Astrocyte (in vitro differentiated cells and primary cell): ENCODE results near the gene HAVCR2. TPM values are rescaled to one million over a fixed set of nuclear protein-coding genes. Genes with fewer than 3 reads are reported as not detected.
"Not testable (repeated sequence)": the region's sequence is repeated elsewhere in the genome, so short reads cannot be mapped to it uniquely, and the experiment has no call there.

Experiments
- DNase-seq: peaks from one replicate; pipeline ENCODE4 v3.0.0-alpha.2; 2010; ENCODE audit warnings: low read depth
- FAIRE-seq: peaks from 2 replicates; lab custom pipeline; 2011; peaks lifted over from hg19 to GRCh38; lab: Jason Lieb, UNC
- H2AFZ ChIP-seq: 2 replicates; pipeline ENCODE4 v1.6.0; 2012; ENCODE audit warnings: low read depth, low read length, inconsistent platforms
- H3K27ac ChIP-seq: 2 replicates; pipeline ENCODE4 v1.5.1; 2011; ENCODE audit warnings: low read depth, low read length, inconsistent platforms
- H3K27me3 ChIP-seq: 2 replicates; pipeline ENCODE4 v1.6.0; 2011; ENCODE audit warnings: low read length, inconsistent platforms; ENCODE audit not compliant: insufficient read depth
- H3K36me3 ChIP-seq: 2 replicates; pipeline ENCODE4 v1.5.1; 2011; ENCODE audit warnings: low read length, inconsistent platforms; ENCODE audit not compliant: insufficient read depth
- H3K4me1 ChIP-seq: 2 replicates; pipeline ENCODE4 v1.5.1; 2011; ENCODE audit warnings: low read length, inconsistent platforms; ENCODE audit not compliant: insufficient read depth
- H3K4me2 ChIP-seq: 2 replicates; pipeline ENCODE4 v1.6.0; 2012; ENCODE audit warnings: low read length, inconsistent platforms
- H3K4me3 ChIP-seq: 2 replicates; pipeline ENCODE4 v1.5.1; 2011; ENCODE audit warnings: low read depth, mild to moderate bottlenecking, low read length, inconsistent platforms; ENCODE audit not compliant: insufficient read depth
- H3K79me2 ChIP-seq: 2 replicates; pipeline ENCODE4 v1.6.0; 2012; ENCODE audit warnings: mild to moderate bottlenecking, low read length, inconsistent platforms; ENCODE audit not compliant: insufficient read depth
- H3K9ac ChIP-seq: 2 replicates; pipeline ENCODE4 v1.6.0; 2012; ENCODE audit warnings: mild to moderate bottlenecking, low read length, inconsistent platforms
- H3K9me3 ChIP-seq: 2 replicates; pipeline ENCODE4 v1.5.1; 2012; ENCODE audit warnings: low read depth, mild to moderate bottlenecking, low read length, inconsistent platforms; ENCODE audit not compliant: insufficient read depth
- H4K20me1 ChIP-seq: 2 replicates; pipeline ENCODE4 v1.6.0; 2012; ENCODE audit warnings: low read length, inconsistent platforms; ENCODE audit not compliant: insufficient read depth
- H3K27ac Mint-ChIP-seq: one replicate; pipeline ENCODE4 v1.8.0; 2021; ENCODE audit warnings: mild to moderate bottlenecking, mixed read lengths; ENCODE audit not compliant: unreplicated experiment
- H3K27me3 Mint-ChIP-seq: one replicate; pipeline ENCODE4 v1.8.0; 2021; ENCODE audit warnings: low read depth, mixed read lengths; ENCODE audit not compliant: unreplicated experiment
- H3K36me3 Mint-ChIP-seq: one replicate; pipeline ENCODE4 v1.8.0; 2021; ENCODE audit warnings: low read depth, mixed read lengths; ENCODE audit not compliant: unreplicated experiment
- H3K4me1 Mint-ChIP-seq: one replicate; pipeline ENCODE4 v1.8.0; 2021; ENCODE audit warnings: low read depth, mixed read lengths; ENCODE audit not compliant: unreplicated experiment
- H3K4me3 Mint-ChIP-seq: one replicate; pipeline ENCODE4 v1.8.0; 2021; ENCODE audit warnings: mild to moderate bottlenecking, moderate library complexity, mixed read lengths; ENCODE audit not compliant: unreplicated experiment
- H3K9me3 Mint-ChIP-seq: one replicate; pipeline ENCODE4 v1.8.0; 2021; ENCODE audit warnings: mild to moderate bottlenecking, mixed read lengths; ENCODE audit not compliant: unreplicated experiment
- CTCF ChIP-seq: IDR thresholded peaks from 2 replicates; pipeline ENCODE4 v1.5.1; 2011; ENCODE audit warnings: low read depth, mild to moderate bottlenecking, inconsistent platforms, low read length, moderate library complexity; ENCODE audit not compliant: insufficient read depth
- EZH2 ChIP-seq: IDR thresholded peaks from 2 replicates; pipeline ENCODE4 v1.6.1; 2012; ENCODE audit warnings: mild to moderate bottlenecking, low read length, inconsistent platforms; ENCODE audit not compliant: insufficient read depth
- total RNA-seq: library from RNA; stranded (reverse); gene quantifications from 2 replicates; pipeline ENCODE4 v1.2.1, GENCODE V29; 2021

Gene HAVCR2
- total RNA-seq, 1 donor from 2014 or later, result 7.4 TPM

- Mint-ChIP-seq H3K4me1 (peaks cover 41% of the 10 kb centered on the region), H3K4me3 (no peak overlapping the region), H3K9me3 (no peaks in the 10 kb centered on the region), H3K27ac (peak overlapping the region; percentile 91), H3K27me3 (no peaks in the 10 kb centered on the region), H3K36me3 (no peaks in the 10 kb centered on the region)
- no peaks in the 10 kb centered on the region for H3K4me1 ChIP-seq
- H4K20me1 ChIP-seq, result no peaks in the 10 kb centered on the region
- no peak overlapping the region for H3K4me2 ChIP-seq
- H3K27me3 ChIP-seq, result no peaks in the 10 kb centered on the region
- DNase-seq (no peak), FAIRE-seq (no peak)
- H2AFZ ChIP-seq, result peak overlapping the region; percentile 1
- no peaks in the 10 kb centered on the region for H3K9me3 ChIP-seq
- TF ChIP-seq CTCF (no peak), EZH2 (no peak)
- H3K36me3 ChIP-seq, result no peaks in the 10 kb centered on the region
- H3K79me2 ChIP-seq, result no peaks in the 10 kb centered on the region
- H3K4me3 ChIP-seq, result no peak overlapping the region
- no peak overlapping the region for H3K27ac ChIP-seq
- no peak overlapping the region for H3K9ac ChIP-seq
Observed at GRCh38 chr5:157050050-157050449, 58.8 kb downstream of the HAVCR2 start.

DNA sequence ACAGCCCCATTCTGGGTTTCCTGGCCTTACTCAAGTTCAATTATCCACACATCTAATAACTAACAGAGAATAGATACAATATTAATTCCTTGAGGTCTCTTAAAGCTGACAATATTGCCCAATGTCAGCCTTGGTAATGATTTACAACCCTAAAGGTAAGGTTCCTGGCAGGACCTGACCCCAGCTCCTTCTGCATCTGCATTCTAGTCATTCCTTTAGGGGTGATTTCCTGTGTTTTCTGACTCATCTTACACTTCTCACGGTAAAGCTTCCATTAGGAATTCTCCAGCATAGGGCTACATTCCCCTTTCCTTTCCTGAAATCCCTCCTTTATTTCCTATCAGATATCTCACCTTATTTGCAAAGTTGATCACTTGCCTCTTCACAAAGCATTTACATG lies 59.2 kb downstream of the HAVCR2 start:
- TF ChIP-seq CTCF, result no peak
- no peak for TF ChIP-seq EZH2
- peak; percentile 16 for DNase-seq
- Histone ChIP-seq H3K27me3 (no peaks in the 10 kb centered on the region), H3K9me3 (no peaks in the 10 kb centered on the region), H3K79me2 (no peaks in the 10 kb centered on the region), H3K27ac (no peak overlapping the region), H3K4me1 (no peaks in the 10 kb centered on the region), H3K36me3 (no peaks in the 10 kb centered on the region), H3K4me2 (no peak overlapping the region), H3K9ac (no peak overlapping the region), H3K4me3 (no peak overlapping the region), H4K20me1 (no peaks in the 10 kb centered on the region), H2AFZ (peak overlapping the region; percentile 1)
- Mint-ChIP-seq H3K27ac (peak overlapping the region; percentile 91), H3K36me3 (no peaks in the 10 kb centered on the region), H3K4me1 (peaks cover 41% of the 10 kb centered on the region), H3K9me3 (no peaks in the 10 kb centered on the region), H3K27me3 (no peaks in the 10 kb centered on the region), H3K4me3 (no peak overlapping the region)
- no peak for FAIRE-seq

DNA sequence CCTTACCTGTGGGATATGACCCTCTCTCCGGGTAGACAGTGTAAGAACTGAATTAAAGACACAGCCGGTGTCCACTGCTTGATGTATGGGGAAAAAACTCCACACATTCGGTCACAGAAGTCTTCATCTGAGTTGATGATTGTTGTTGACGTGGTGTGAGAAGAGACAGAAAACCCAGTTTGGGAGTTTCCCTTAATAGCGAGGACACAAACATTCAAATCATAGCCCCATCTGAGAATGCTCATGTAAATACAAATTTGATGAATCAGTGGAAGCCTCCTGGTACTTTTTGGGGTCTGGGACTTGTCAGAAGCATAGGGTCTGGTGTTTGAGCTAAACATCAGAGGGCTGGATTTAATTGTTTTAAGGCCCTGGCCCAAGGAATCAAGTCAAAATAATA lies 60.9 kb downstream of the HAVCR2 start:
- H3K9me3 Mint-ChIP-seq, result no peaks in the 10 kb centered on the region
- H3K4me1 Mint-ChIP-seq, result peaks cover 41% of the 10 kb centered on the region
- no peak for TF ChIP-seq CTCF
- no peaks in the 10 kb centered on the region for H3K27me3 Mint-ChIP-seq
- Histone ChIP-seq H3K27me3 (no peaks in the 10 kb centered on the region), H3K79me2 (no peaks in the 10 kb centered on the region), H3K27ac (no peak overlapping the region), H3K9me3 (no peaks in the 10 kb centered on the region), H4K20me1 (no peaks in the 10 kb centered on the region), H2AFZ (no peak overlapping the region), H3K36me3 (no peaks in the 10 kb centered on the region), H3K4me1 (no peaks in the 10 kb centered on the region), H3K4me2 (no peak overlapping the region), H3K4me3 (no peak overlapping the region), H3K9ac (no peak overlapping the region)
- H3K36me3 Mint-ChIP-seq, result no peaks in the 10 kb centered on the region
- H3K4me3 Mint-ChIP-seq, result no peak overlapping the region
- FAIRE-seq (no peak), DNase-seq (no peak)
- H3K27ac Mint-ChIP-seq, result no peak overlapping the region

- H4K20me1 ChIP-seq, H3K4me3 ChIP-seq, H3K9me3 ChIP-seq, H3K27ac ChIP-seq, H3K9me3 Mint-ChIP-seq, H3K4me3 Mint-ChIP-seq, FAIRE-seq, H3K4me2 ChIP-seq, H3K4me1 ChIP-seq, H3K27me3 Mint-ChIP-seq, H3K27me3 ChIP-seq, H2AFZ ChIP-seq, DNase-seq, H3K9ac ChIP-seq, H3K79me2 ChIP-seq, H3K36me3 Mint-ChIP-seq, H3K36me3 ChIP-seq, H3K27ac Mint-ChIP-seq: not testable (repeated sequence)
- peaks cover 41% of the 10 kb centered on the region for H3K4me1 Mint-ChIP-seq
Observed at GRCh38 chr5:157047016-157047415, 61.8 kb downstream of the HAVCR2 start.
